Measurements from ENCODE around the gene VAPA. TPM values are rescaled to one million over a fixed set of nuclear protein-coding genes. Genes with fewer than 3 reads are reported as not detected.

Gene VAPA
- total RNA-seq, 1 experiment from 2014 or later, result 471 TPM

- no peak for DNase-seq (ENCODE audit: low spot score)
Measured at GRCh38 chr18:9997711-9998110, 83.9 kb downstream of the VAPA start.

DNA sequence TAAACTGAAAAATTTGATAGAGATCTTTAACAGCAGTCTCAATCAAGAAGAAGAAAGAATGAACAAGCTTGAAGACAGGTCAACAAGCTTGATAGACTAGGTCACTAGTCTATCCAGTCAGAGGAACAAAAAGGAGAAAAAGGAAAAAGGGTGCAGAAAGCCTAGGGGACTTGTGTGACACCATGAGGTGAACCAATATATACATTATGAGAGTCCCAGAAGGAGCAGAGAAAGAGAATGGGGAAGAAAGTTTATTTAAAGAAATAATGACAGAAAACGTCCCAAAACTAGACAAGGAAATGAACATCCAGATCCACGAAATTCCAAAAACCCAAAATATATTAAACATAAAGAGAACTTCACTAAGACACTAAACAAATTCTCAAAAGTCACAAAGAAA is 84.5 kb downstream of the VAPA start:
- DNase-seq (ENCODE audit: low spot score), result no peak

- no peak for DNase-seq (ENCODE audit: low spot score)
Measured at GRCh38 chr18:10002280-10002679, 88.5 kb downstream of the VAPA start.

GRCh38 chr18:10003281-10003680 is 89.5 kb downstream of the VAPA start:
- no peak for DNase-seq (ENCODE audit: low spot score)

- no peak for DNase-seq (ENCODE audit: low spot score)
Measured at GRCh38 chr18:10003866-10004265, 90.0 kb downstream of the VAPA start.

DNA sequence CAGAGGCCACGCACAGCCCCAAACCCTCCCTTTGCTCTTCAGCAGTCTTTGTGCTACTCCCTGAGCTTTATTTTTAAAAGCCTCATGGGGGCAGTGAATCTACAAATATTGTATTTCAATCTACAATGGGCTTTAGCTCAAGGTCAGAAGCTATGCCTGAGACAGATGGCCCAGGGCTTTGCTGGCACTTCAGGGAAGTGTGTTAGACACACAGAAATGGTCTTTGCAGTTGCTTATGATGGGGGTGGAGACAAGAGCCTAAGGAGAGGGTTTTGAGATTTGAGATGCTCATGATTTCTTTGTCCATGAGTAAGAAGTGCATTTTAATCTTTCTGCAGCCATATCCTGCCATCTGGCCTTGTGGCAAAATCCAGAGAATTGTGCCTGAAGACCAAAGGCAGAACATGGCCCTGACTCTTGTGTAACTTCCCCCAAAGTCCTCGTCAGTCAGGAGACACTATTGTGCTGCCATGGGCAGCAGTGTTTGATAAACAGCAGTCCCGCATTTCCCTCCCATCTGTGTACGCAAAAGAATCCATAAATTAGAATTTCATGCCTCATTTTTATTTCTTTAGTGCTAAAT is 92.6 kb downstream of the VAPA start:
- peak; percentile 19 for DNase-seq (ENCODE audit: low spot score)

DNA sequence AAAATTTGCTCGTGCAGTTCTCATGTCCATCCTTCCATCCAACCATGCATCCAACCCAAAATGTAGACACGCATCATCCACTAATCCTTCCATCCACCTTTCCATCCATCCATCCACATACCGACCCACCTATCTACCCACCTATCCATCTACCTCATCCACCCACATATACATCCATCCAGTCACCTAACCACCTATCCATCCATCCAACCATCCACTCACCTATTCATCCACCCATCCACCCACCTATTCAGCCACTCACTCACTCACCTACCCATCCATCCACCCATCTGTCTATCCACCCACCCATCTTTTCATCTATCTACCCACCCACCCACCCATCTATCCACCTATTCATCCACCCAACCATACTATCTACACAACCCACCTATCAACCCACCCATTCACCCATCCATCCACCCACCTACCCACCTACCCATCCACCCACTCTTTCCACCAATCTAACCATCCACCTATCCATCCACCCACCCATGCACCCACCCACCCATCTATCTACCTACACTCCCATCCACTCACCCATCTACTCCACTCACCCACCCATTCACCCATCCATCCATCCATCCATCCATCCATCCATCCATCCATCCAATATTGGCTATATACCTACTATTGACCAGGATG is 94.3 kb downstream of the VAPA start:
- DNase-seq (ENCODE audit: low spot score), result no peak

Other genes starting within 250 kb of the VAPA start
- gene RAB31, start 205.7 kb upstream of the VAPA start, total RNA-seq (2014; rRNA removed; shearing (Covaris generic)), result 19.6 and 27.9 TPM in 2 replicates
- 0.05 and 0.26 TPM in 2 replicates for gene TXNDC2, start 28.0 kb upstream of the VAPA start, total RNA-seq (2014; rRNA removed; shearing (Covaris generic))

Data from A172 (cell line).